Loucy (cell line): ENCODE measurements around the gene AP4B1.

ENCODE experiments used
- H2AFZ ChIP-seq: fragments of 200-600 bp; sonication (generic); 2 replicates; pipeline ENCODE4 v1.6.0; 2016; ENCODE audit warnings: antibody characterized with exemption, mild to moderate bottlenecking, low read length, moderate library complexity
- H3F3A ChIP-seq: fragments of 200-600 bp; 2 replicates; pipeline ENCODE4 v1.6.0; 2016; ENCODE audit warnings: antibody characterized with exemption, low read depth, mild to moderate bottlenecking
- H3K27me3 ChIP-seq: fragments of 200-600 bp; sonication (generic); 2 replicates; pipeline ENCODE4 v1.6.1; 2014; ENCODE audit warnings: low read length, mild to moderate bottlenecking; ENCODE audit not compliant: insufficient read depth, poor library complexity, severe bottlenecking
- H3K36me3 ChIP-seq: fragments of 200-600 bp; sonication (generic); 2 replicates; pipeline ENCODE4 v1.6.1; 2016; ENCODE audit warnings: low read length; ENCODE audit not compliant: insufficient read depth
- H3K4me1 ChIP-seq: fragments of 200-600 bp; sonication (generic); 2 replicates; pipeline ENCODE4 v1.5.1; 2014; ENCODE audit warnings: low read length, mild to moderate bottlenecking; ENCODE audit not compliant: insufficient read depth, poor library complexity, severe bottlenecking
- H3K4me2 ChIP-seq: fragments of 200-600 bp; sonication (generic); 2 replicates; pipeline ENCODE4 v1.6.0; 2014; ENCODE audit warnings: antibody characterized with exemption, low read length, low read depth, mild to moderate bottlenecking; ENCODE audit not compliant: poor library complexity, severe bottlenecking
- H3K4me3 ChIP-seq: fragments of 200-600 bp; sonication (generic); 2 replicates; pipeline ENCODE4 v1.5.1; 2014; ENCODE audit warnings: low read length, mild to moderate bottlenecking, mixed read lengths; ENCODE audit not compliant: poor library complexity, severe bottlenecking
- H3K79me2 ChIP-seq: fragments of 200-600 bp; sonication (generic); 2 replicates; pipeline ENCODE4 v1.6.1; 2014; ENCODE audit warnings: low read length; ENCODE audit not compliant: insufficient read depth
- H3K9ac ChIP-seq: fragments of 200-600 bp; sonication (generic); 2 replicates; pipeline ENCODE4 v1.6.0; 2014; ENCODE audit warnings: mild to moderate bottlenecking, low read depth, low read length, moderate library complexity; ENCODE audit not compliant: poor library complexity, severe bottlenecking
- H3K9me2 ChIP-seq: fragments of 200-600 bp; sonication (generic); replicated peaks from 2 replicates; pipeline ENCODE4 v1.6.1; 2016; ENCODE audit warnings: low read depth, low read length, mixed read lengths
- H3K9me3 ChIP-seq: fragments of 200-600 bp; sonication (generic); 2 replicates; pipeline ENCODE4 v1.6.1; 2014; ENCODE audit warnings: mild to moderate bottlenecking, antibody characterized with exemption, low read length, low read depth; ENCODE audit not compliant: insufficient read depth
- H4K20me1 ChIP-seq: fragments of 200-600 bp; sonication (generic); 2 replicates; pipeline ENCODE4 v1.6.0; 2014; ENCODE audit warnings: antibody characterized with exemption, low read length, mild to moderate bottlenecking; ENCODE audit not compliant: insufficient read depth, poor library complexity, severe bottlenecking
- EZH2phosphoT487 ChIP-seq: fragments of 200-600 bp; IDR thresholded peaks from 2 replicates; pipeline ENCODE4 v1.6.1; 2018; ENCODE audit warnings: antibody characterized with exemption, mild to moderate bottlenecking, moderate library complexity, borderline replicate concordance
- TF ChIP-seq, protein P1 (sequence below): fragments of 200-600 bp; sonication (generic); conservative IDR thresholded peaks from 2 replicates; pipeline ENCODE4 v1.5.1; 2014; ENCODE audit warnings: mild to moderate bottlenecking, antibody characterized with exemption, low read length

Gene AP4B1

DNA sequence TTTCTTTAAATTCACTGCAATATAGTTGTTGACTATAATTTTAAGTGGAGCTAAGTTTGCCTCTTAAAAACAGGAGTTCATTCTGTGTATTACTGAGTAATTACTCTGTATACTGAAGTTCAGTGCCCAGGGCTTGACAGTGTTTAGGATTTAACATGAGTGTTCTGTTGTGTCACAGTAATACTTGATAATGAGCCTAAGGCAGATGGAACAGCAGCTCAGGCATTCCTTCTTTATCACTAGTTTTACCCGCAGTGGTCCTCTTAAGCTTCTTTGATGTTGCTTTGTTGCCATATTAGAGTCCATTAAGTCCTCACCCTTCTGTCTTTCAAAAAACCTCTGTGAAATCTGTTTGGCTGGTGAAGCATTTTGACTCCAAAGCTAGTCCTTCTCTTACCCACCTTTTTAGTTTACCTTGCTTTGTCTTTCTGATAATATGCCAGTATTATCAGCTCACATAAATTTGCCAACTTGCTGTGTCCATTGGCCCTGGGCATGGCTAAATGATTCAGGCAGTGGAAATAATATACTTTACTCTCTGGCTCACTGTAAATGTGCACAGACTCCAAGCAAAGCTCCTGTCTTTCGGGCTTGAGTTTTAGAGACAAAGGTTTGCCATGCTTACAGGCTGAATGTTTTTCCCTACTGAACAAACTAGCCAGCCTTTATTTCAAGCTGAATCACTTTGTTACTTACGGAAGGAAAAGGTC lies 42.2 kb upstream of the AP4B1 start:
- H3F3A ChIP-seq: peaks cover 4% of the 10 kb centered on the region; the same call in 1 of the 2 replicates
- H3K27me3 ChIP-seq: no peaks in the 10 kb centered on the region
- peaks cover 48% of the 10 kb centered on the region for H3K36me3 ChIP-seq
- H2AFZ ChIP-seq: no peak overlapping the region
- H3K4me1 ChIP-seq: peaks cover 30% of the 10 kb centered on the region
- H3K4me3 ChIP-seq: peak overlapping the region; percentile 43
- H3K79me2 ChIP-seq: peaks cover 98% of the 10 kb centered on the region
- no peak for TF ChIP-seq EZH2phosphoT487
- TF ChIP-seq, protein P1, sequence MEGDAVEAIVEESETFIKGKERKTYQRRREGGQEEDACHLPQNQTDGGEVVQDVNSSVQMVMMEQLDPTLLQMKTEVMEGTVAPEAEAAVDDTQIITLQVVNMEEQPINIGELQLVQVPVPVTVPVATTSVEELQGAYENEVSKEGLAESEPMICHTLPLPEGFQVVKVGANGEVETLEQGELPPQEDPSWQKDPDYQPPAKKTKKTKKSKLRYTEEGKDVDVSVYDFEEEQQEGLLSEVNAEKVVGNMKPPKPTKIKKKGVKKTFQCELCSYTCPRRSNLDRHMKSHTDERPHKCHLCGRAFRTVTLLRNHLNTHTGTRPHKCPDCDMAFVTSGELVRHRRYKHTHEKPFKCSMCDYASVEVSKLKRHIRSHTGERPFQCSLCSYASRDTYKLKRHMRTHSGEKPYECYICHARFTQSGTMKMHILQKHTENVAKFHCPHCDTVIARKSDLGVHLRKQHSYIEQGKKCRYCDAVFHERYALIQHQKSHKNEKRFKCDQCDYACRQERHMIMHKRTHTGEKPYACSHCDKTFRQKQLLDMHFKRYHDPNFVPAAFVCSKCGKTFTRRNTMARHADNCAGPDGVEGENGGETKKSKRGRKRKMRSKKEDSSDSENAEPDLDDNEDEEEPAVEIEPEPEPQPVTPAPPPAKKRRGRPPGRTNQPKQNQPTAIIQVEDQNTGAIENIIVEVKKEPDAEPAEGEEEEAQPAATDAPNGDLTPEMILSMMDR: no peak
- peak overlapping the region; percentile 67 for H3K4me2 ChIP-seq
- H4K20me1 ChIP-seq: peaks cover 82% of the 10 kb centered on the region
- 0 out of 2 replicates have a peak, but pooled peaks cover 4% of the 10 kb centered on the region for H3K9me3 ChIP-seq
- no peaks in the 10 kb centered on the region for H3K9me2 ChIP-seq
- peak overlapping the region; percentile 11 for H3K9ac ChIP-seq

DNA sequence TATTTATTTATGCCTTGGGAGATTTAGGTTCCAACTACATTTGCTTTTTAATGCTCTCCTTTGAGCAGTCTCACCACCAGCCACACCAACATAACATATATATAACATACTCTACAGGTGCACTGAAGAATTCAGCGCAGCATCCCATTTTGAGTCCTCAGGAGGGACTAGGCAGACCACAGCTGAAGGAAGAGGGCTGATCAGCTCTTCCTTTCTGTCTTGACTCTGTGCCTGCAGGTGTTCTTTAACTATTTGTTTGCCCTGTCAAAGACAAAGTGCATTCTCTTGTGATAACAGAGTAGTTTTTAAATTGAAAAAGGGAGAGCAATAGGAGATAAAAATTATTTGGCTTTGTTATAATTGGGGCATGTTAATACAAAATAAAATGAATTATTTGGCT lies 41.5 kb upstream of the AP4B1 start:
- Histone ChIP-seq H3K4me3 (no peak overlapping the region), H3K36me3 (peaks cover 47% of the 10 kb centered on the region), H2AFZ (no peak overlapping the region), H3K9me3 (0 out of 2 replicates have a peak, but pooled peaks cover 4% of the 10 kb centered on the region), H3K9ac (peak overlapping the region; percentile 11), H3K79me2 (peaks cover 95% of the 10 kb centered on the region), H3K4me2 (peak overlapping the region; percentile 67), H3K27me3 (no peaks in the 10 kb centered on the region), H4K20me1 (peaks cover 81% of the 10 kb centered on the region), H3K4me1 (peaks cover 31% of the 10 kb centered on the region), H3K9me2 (no peaks in the 10 kb centered on the region), H3F3A (peaks cover 7% of the 10 kb centered on the region; the same call in 1 of the 2 replicates)
- no peak for TF ChIP-seq EZH2phosphoT487
- TF ChIP-seq, protein P1: no peak

DNA sequence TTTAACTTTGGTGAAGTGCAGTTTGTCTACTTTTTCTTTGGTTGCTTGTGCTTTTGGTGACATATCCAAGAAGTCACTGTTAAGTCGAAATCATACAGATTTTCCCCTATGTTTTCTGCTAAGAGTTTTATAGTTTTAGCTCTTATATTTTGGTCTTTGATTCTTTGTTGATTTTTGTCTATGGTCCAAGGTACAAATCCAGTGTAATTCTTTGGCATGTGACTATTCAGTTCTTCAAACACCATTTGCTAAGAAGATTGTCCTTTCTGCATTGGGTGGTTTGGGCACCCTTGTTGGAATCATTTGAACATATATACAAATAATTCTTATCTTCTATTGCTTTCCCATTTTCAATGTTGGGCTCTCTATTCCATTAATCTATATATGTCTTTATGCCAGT lies 40.7 kb upstream of the AP4B1 start:
- Histone ChIP-seq H3F3A (peaks cover 7% of the 10 kb centered on the region; the same call in 1 of the 2 replicates), H4K20me1 (peaks cover 80% of the 10 kb centered on the region), H3K9me3 (0 out of 2 replicates have a peak, but pooled peaks cover 4% of the 10 kb centered on the region), H3K4me2 (peak overlapping the region; percentile 67), H3K27me3 (no peaks in the 10 kb centered on the region), H3K9me2 (no peaks in the 10 kb centered on the region), H3K36me3 (peaks cover 47% of the 10 kb centered on the region), H3K4me3 (no peak overlapping the region), H3K9ac (no peak overlapping the region), H2AFZ (no peak overlapping the region), H3K79me2 (peaks cover 95% of the 10 kb centered on the region), H3K4me1 (peaks cover 39% of the 10 kb centered on the region)
- no peak for TF ChIP-seq EZH2phosphoT487
- TF ChIP-seq, protein P1: no peak
